Activated T-helper 1 cell treated with anti-CD3 and anti-CD28 coated beads, Interleukin-2, amount 50 U/mL, for 16 hours (primary cell): ENCODE measurements around the gene SHD.
A peak's percentile ranks its signal among the peaks of the same experiment; 100 is the strongest.
"Not testable (repeated sequence)": the region's sequence is repeated elsewhere in the genome, so short reads cannot be mapped to it uniquely, and the experiment has no call there.

ENCODE experiments used
- DNase-seq, 2 donors: peaks; one replicate each; pipeline ENCODE4 v3.0.0-alpha.2; 2020; ENCODE audit warnings: low read depth in 1 of 2, low spot score in 1 of 2

The SHD gene

GRCh38 chr19:4266253-4267000 lies 12.6 kb upstream of the SHD start:
- no peak for DNase-seq

GRCh38 chr19:4267101-4267900 lies 11.8 kb upstream of the SHD start:
- peak; percentile 29 to 40 for DNase-seq

DNA sequence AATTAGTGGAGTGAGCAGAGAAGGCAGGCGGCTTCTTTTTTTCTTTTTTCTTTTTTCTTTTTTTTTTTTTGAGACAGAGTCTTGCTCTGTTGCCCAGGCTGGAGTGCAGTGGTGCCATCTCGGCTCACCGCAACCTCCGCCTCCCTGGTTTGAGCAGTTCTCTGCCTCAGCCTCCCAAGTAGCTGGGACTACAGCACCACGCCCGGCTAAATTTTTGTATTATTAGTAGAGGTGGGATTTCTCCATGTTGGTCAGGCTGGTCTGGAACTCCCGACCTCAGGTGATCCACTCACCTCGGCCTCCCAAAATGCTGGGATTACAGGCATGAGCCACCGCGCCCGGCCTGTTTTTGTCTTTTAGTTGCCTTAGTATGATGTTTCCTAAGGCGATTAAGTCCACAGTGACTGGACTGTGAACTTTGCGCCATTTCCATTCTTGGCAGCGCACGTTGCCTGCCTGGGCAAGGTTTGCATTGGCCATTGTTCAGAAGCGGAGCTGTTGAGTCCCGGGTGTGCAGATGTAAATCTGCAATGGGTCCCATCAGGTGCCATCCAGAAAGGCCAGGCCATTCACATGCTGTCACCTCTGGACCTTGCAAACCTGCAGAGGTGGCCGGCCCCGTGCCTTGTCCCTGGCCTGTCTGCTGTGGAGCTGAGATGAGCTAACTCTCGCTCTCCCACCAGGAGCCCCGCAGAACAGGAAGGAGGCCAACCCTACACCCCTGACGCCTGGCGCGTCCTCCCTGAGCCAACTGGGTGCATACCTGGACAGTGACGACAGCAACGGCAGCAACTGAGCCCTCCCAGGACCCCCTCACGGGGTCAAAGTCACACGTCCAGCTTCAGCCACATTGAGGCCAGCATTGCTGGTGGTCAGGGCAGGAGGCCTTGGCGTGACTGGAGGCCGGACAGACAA lies 10.9 kb upstream of the SHD start:
- no peak for DNase-seq

- DNase-seq: no peak
These were observed 10.1 kb upstream of the SHD start for GRCh38 chr19:4268816-4269430.

GRCh38 chr19:4272894-4273293 lies 6.2 kb upstream of the SHD start:
- no peak for DNase-seq

GRCh38 chr19:4274321-4274686 lies 4.8 kb upstream of the SHD start:
- DNase-seq: not testable (repeated sequence)

- DNase-seq: no peak
These were observed 1.8 kb upstream of the SHD start for GRCh38 chr19:4277191-4277696.

DNA sequence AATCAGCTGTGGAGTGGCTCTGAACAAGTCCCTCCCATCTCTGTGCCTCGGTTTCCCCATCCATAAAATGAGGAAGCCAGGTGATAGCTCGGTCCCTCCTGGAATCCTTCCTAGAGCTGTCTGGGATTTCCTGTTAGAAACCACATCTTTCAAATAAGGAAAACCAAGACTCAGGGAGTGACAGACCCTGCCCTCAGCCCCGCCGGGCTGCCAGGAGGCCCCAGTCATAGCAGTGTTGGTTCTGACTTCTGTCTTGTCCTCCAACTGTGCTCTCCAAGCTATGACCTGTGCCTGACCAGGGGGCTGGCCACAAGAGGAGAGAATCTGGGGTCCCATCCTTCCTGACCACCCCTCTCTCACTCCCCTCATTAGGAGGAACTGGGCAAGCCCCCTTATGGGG lies 1.1 kb upstream of the SHD start:
- no peak for DNase-seq

DNA sequence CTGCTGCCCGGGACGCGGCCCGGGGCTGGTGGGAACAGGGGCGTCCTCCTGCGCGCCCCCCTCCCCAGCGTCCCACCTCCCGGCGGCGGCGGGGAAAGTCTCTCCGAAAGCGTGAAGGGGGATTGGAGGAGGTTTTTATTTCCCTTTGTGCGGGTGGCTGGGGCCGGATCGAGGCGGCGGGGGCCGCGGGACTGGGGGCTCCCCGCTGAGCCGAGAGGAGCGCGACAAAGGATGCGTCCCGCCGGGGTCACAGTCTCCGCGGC lies 132 bp downstream of the SHD start:
- no peak for DNase-seq

- no peak for DNase-seq
These were observed 710 bp downstream of the SHD start for GRCh38 chr19:4279530-4280422.

GRCh38 chr19:4284176-4284958 lies 5.3 kb downstream of the SHD start:
- no peak for DNase-seq

DNA sequence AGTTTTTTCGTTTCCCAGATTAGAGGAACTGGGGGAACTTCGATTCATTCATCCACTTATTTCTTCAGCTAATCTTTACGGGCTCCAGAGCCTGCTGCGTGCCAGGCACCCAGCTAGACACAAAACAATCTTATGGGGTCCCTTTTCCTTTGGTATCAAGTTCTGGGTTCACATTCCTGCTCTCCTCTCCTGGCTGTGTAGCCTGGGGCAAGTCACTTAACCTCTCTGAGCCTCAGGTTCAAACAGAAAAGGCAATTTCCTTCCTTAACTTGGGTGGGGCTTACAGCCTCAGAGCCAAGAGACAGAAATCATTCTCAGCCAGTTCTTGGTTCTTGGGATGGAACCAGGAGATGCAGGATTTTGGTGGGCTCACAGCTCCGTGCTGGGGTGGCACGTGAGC lies 5.9 kb downstream of the SHD start:
- no peak for DNase-seq

GRCh38 chr19:4286141-4286540 lies 7.1 kb downstream of the SHD start:
- not testable (repeated sequence) for DNase-seq

- no peak for DNase-seq
These were observed 9.2 kb downstream of the SHD start for GRCh38 chr19:4288091-4288777.

DNA sequence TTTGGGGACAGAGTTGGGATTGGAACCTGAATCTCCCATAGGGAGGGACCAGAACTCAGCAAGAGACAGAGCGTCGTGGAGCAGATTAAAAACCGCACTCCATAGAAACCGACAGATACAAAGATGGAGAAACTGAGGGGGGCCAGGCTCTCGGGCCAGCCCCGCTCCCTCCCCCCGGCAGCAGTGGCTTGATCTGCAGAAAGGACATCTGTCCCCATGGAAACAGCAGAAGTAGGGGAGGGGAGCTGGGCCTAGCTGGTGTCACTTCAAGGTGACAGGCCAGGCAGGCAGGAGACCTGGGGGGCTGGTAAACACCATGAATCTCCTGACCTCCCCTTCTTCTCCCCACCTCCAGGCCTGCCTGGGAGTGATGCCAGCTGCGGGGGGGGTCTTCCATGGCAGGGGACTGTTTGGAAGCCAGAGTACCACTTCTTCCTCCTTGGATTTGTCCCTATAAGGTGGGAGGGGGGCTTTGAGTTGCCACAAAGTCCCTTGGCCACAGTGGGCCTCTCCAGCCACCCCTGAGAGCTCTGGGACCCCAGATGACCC lies 12.2 kb downstream of the SHD start:
- no peak for DNase-seq

- no peak for DNase-seq
These were observed 13.4 kb downstream of the SHD start for GRCh38 chr19:4292515-4292914.

GRCh38 chr19:4294389-4294788 lies 15.3 kb downstream of the SHD start:
- no peak for DNase-seq

- DNase-seq: no peak
These were observed 17.1 kb downstream of the SHD start for GRCh38 chr19:4295972-4296771.
